Activated CD4-positive, alpha-beta T cell treated with anti-CD3 and anti-CD28 coated beads for 36 hours (primary cell): ENCODE data around the gene ABRAXAS1. TPM values are rescaled to one million over a fixed set of nuclear protein-coding genes. Genes with fewer than 3 reads are reported as not detected.

ENCODE experiments used
- total RNA-seq, 2 experiments: library from RNA; stranded (reverse); gene quantifications; one replicate each; pipeline ENCODE4 v1.2.3, GENCODE V29; 2021

ABRAXAS1 gene
- total RNA-seq, 2 experiments from 2014 or later = 19.2 to 22.6 TPM

Other genes with a start within 250 kb of the ABRAXAS1 start
- gene COQ2, start 200.3 kb downstream of the ABRAXAS1 start, total RNA-seq = 10 to 100 TPM; 18.2 to 20.1 TPM
- 10 to 100 TPM; 11.4 TPM for gene HPSE, start 150.3 kb downstream of the ABRAXAS1 start, total RNA-seq
- gene HELQ, start 29.3 kb downstream of the ABRAXAS1 start, total RNA-seq = 10 to 100 TPM in 1 of 2 experiments, 1 to 10 TPM in 1; 9.3 to 10.1 TPM
- 10 to 100 TPM; 78.0 to 89.5 TPM for gene MRPS18C, start 29.0 kb downstream of the ABRAXAS1 start, total RNA-seq
- 1 to 10 TPM; 1.3 to 1.6 TPM for gene GPAT3, start 51.0 kb upstream of the ABRAXAS1 start, total RNA-seq